Aorta (tissue), 5 donors: Measurements from ENCODE around the gene ADAMTS7. TPM values are rescaled to one million over a fixed set of nuclear protein-coding genes. Genes with fewer than 3 reads are reported as not detected.
A peak's percentile ranks its signal among the peaks of the same experiment; 100 is the strongest.
"Not testable (repeated sequence)": the region's sequence is repeated elsewhere in the genome, so short reads cannot be mapped to it uniquely, and the experiment has no call there.

Experiments used
- ATAC-seq: fragments of 200-7000 bp; cut with Tn5 transposase; one replicate; pipeline ENCODE4 v1.9.1; 2022; ENCODE audit warnings: moderate library complexity; ENCODE audit not compliant: low FRiP score
- DNase-seq, 2 donors: peaks; one replicate each; pipeline ENCODE4 v3.0.0-alpha.2; 2020
- H3K27ac ChIP-seq, 2 donors: one replicate each; pipeline ENCODE4 v1.5.1; 2013; ENCODE audit warnings: low read length in 2 of 2, mild to moderate bottlenecking in 2 of 2, moderate library complexity in 2 of 2, control low read depth in 1 of 2, inconsistent platforms in 1 of 2, low read depth in 1 of 2
- H3K27me3 ChIP-seq, 2 donors: one replicate each; pipeline ENCODE4 v1.6.1; 2013; ENCODE audit warnings: control low read depth in 1 of 2, low read length in 1 of 2, mild to moderate bottlenecking in 1 of 2, moderate library complexity in 1 of 2; ENCODE audit not compliant: insufficient read depth in 2 of 2, control insufficient read depth in 1 of 2
- H3K36me3 ChIP-seq, 2 donors: one replicate each; pipeline ENCODE4 v1.6.1; 2013; ENCODE audit warnings: control low read depth in 1 of 2, low read length in 1 of 2, mild to moderate bottlenecking in 1 of 2; ENCODE audit not compliant: insufficient read depth in 2 of 2, control insufficient read depth in 1 of 2
- H3K4me1 ChIP-seq, 2 donors: one replicate each; pipeline ENCODE4 v1.6.1; 2013; ENCODE audit warnings: low read length in 2 of 2, control low read depth in 1 of 2, mild to moderate bottlenecking in 1 of 2, moderate library complexity in 1 of 2; ENCODE audit not compliant: insufficient read depth in 2 of 2, control insufficient read depth in 1 of 2
- H3K4me3 ChIP-seq, 2 donors: one replicate each; pipeline ENCODE4 v1.5.1; 2013; ENCODE audit warnings: low read length in 2 of 2, control low read depth in 1 of 2, mild to moderate bottlenecking in 1 of 2
- H3K9me3 ChIP-seq: one replicate; pipeline ENCODE4 v1.6.1; 2013; ENCODE audit warnings: mild to moderate bottlenecking, low read length; ENCODE audit not compliant: control insufficient read depth
- WGBS, 2 donors: extraction: QIAGEN DNeasy Blood & Tissue Kit; methylation state at CpG; one replicate each; pipeline ENCODE4 v1.1.7; 2013; 5-methylcytosine and 5-hydroxymethylcytosine counted together
- intact Hi-C, 2 donors: fragments of 100-400 bp; cut with DNase I; formaldehyde crosslinking; loops; one replicate each; pipeline versions ENCODE4 v1.14.2 to v1.15.0; 2022
- polyA plus RNA-seq, 2 donors: library from polyadenylated mRNA; stranded (reverse); fragments of 200-250 nt; gene quantifications; one replicate each; pipeline ENCODE4 v1.2.3, GENCODE V29; 2013
- total RNA-seq, 2 donors: library from RNA; stranded (reverse); fragmentation: NEBNext Ultra II Directional; extraction: Animal tissue kit (Norgen Biotek cat#: 25700); gene quantifications; one replicate each; pipeline ENCODE4 v1.2.1, GENCODE V29; 2021
- donor health status: healthy with polysubstance abuse.
- donor health status: Bipolar disorder and iron deficiency.
- donor health status: DM: no; HTN: no; CAD: no.
- donor health status: DM: no; HTN: no; CAD: no.
- donor health status: DM: yes; HTN: yes; CAD: no.

ADAMTS7 gene
- total and polyA plus RNA-seq, 4 donors = 3.9 to 30.0 (median 19.3) TPM

DNA sequence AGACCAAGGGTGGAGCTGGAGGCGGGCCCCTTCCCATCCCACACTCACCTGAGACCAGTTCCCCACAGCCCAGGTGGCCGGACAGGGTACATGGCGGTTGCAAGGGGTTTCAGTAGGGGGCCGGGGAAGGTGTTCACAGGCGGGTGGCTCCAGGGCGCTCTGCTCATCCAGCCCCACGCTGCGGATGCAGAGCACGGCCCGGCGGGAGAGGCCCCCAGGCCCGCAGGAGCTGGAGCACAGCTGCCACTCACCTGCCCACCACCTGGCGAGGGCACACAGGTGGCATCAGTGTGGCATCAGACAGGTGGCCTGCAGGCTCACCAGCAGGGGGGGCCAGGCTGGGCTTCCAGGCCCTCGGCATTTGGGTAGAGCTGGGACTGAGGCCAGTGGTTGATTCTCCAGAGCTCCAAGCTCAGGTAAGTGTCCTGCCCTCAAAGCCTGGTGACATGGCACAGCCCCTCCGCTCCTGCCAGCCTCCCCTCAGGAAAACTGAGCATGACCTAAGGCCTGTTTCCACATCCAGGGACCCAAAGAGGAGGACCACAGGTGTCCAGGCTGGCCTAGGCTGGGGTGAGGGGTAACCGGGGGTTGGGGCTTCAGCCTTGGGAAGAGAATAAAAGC, 43.8 kb downstream of the ADAMTS7 start:
- H3K4me3 ChIP-seq = no peak overlapping the region
- no peaks in the 10 kb centered on the region for H3K9me3 ChIP-seq
- no peaks in the 10 kb centered on the region for H3K4me1 ChIP-seq
- H3K27ac ChIP-seq = no peak overlapping the region
- ATAC-seq = no peak
- 95 to 97% methylated on average over 16 of the region's 16 CpGs for WGBS, 2 donors
- no peaks in the 10 kb centered on the region for H3K27me3 ChIP-seq
- intact Hi-C loops = no loop called here
- peak; percentile 42 to 57 for DNase-seq
- no peaks in the 10 kb centered on the region for H3K36me3 ChIP-seq

DNA sequence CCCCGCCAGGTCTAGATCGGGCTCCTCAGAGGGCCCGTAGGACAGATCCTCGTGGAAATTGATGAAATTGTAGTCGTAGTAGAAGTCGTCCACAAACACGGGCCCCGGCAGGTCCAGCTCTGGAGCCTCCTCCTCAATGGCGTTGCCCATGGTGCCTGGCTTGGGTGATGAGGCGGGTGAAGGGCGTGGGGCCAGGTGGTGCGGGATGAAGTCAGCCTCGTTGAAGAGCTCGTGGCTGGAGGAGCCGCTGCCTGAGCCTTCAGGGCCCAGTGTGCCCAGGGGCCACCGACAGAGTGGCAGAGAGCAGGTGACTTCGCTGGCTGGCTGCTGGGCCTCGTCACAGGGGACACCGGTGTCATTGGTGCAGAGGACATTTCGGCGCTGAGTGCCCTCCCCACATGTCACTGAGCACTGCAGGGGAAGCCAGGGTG, 44.6 kb downstream of the ADAMTS7 start:
- H3K9me3 ChIP-seq, H3K27ac ChIP-seq, H3K36me3 ChIP-seq, H3K4me3 ChIP-seq, H3K27me3 ChIP-seq, ATAC-seq, intact Hi-C loops, H3K4me1 ChIP-seq: not testable (repeated sequence)
- peak; percentile 24 to 48 for DNase-seq
- 94 to 97% methylated on average over 18 to 21 of the region's 21 CpGs for WGBS, 2 donors

GRCh38 chr15:78766041-78766440, 45.2 kb downstream of the ADAMTS7 start:
- no peaks in the 10 kb centered on the region for H3K9me3 ChIP-seq
- ATAC-seq (no peak), DNase-seq (peak; percentile 44 to 51)
- WGBS, 2 donors = 96 to 97% methylated on average over 6 of the region's 6 CpGs
- intact Hi-C loops = no loop called here
- no peaks in the 10 kb centered on the region for H3K4me1 ChIP-seq
- no peaks in the 10 kb centered on the region for H3K27me3 ChIP-seq
- H3K27ac ChIP-seq = no peak overlapping the region
- H3K36me3 ChIP-seq = no peaks in the 10 kb centered on the region
- no peak overlapping the region for H3K4me3 ChIP-seq

- H3K4me1 ChIP-seq, H3K27ac ChIP-seq, H3K4me3 ChIP-seq, ATAC-seq, H3K27me3 ChIP-seq, H3K36me3 ChIP-seq, H3K9me3 ChIP-seq, intact Hi-C loops: not testable (repeated sequence)
- peak; percentile 43 to 72 for DNase-seq
- 80 to 86% methylated on average over 17 to 18 of the region's 18 CpGs for WGBS, 2 donors
Observed at GRCh38 chr15:78765154-78765860, 46.0 kb downstream of the ADAMTS7 start.

- not testable (repeated sequence) for ATAC-seq, H3K4me3 ChIP-seq, H3K4me1 ChIP-seq, H3K27ac ChIP-seq, H3K9me3 ChIP-seq, H3K36me3 ChIP-seq, H3K27me3 ChIP-seq
- intact Hi-C loops = loop anchor here in 1 of 2 donors (5.0 kb wide), 1 partner anchor 43 kb away; no protein-coding TSS in a partner anchor
- WGBS, 2 donors = 95 to 96% methylated on average over 28 of the region's 28 CpGs
- DNase-seq = peak; percentile 31 to 43
Observed at GRCh38 chr15:78764340-78765153, 46.7 kb downstream of the ADAMTS7 start.

GRCh38 chr15:78763796-78764241, 47.4 kb downstream of the ADAMTS7 start:
- Histone ChIP-seq H3K9me3 (no peaks in the 10 kb centered on the region), H3K27me3 (no peaks in the 10 kb centered on the region), H3K4me1 (no peaks in the 10 kb centered on the region), H3K27ac (no peak overlapping the region), H3K36me3 (no peaks in the 10 kb centered on the region), H3K4me3 (no peak overlapping the region)
- ATAC-seq = no peak
- intact Hi-C loops = loop anchor here in 1 of 2 donors (5.0 kb wide), 1 partner anchor 43 kb away; no protein-coding TSS in a partner anchor
- 95 to 97% methylated on average over 24 to 26 of the region's 26 CpGs for WGBS, 2 donors
- DNase-seq = peak; percentile 45 to 76

GRCh38 chr15:78762985-78763795, 48.1 kb downstream of the ADAMTS7 start:
- 94% methylated on average over 26 to 29 of the region's 29 CpGs for WGBS, 2 donors
- Histone ChIP-seq H3K4me1 (no peaks in the 10 kb centered on the region), H3K4me3 (no peak overlapping the region), H3K27me3 (no peaks in the 10 kb centered on the region), H3K9me3 (no peaks in the 10 kb centered on the region), H3K36me3 (no peaks in the 10 kb centered on the region), H3K27ac (no peak overlapping the region)
- intact Hi-C loops = loop anchor here in 1 of 2 donors (5.0 kb wide), 1 partner anchor 44 kb away; no protein-coding TSS in a partner anchor
- DNase-seq (peak; percentile 35 to 40), ATAC-seq (no peak)

- not testable (repeated sequence) for H3K4me3 ChIP-seq, H3K27ac ChIP-seq, H3K27me3 ChIP-seq, H3K4me1 ChIP-seq, H3K9me3 ChIP-seq, H3K36me3 ChIP-seq, ATAC-seq
- intact Hi-C loops = loop anchor here in 1 of 2 donors (5.0 kb wide), 1 partner anchor 45 kb away; no protein-coding TSS in a partner anchor
- WGBS, 2 donors = 88 to 92% methylated on average over 20 to 25 of the region's 25 CpGs
- DNase-seq = peak; percentile 40 to 69
Observed at GRCh38 chr15:78762386-78762961, 48.8 kb downstream of the ADAMTS7 start.
